ENCODE data around the gene HSPB1. TPM values are rescaled to one million over a fixed set of nuclear protein-coding genes. Genes with fewer than 3 reads are reported as not detected.
A peak's percentile ranks its signal among the peaks of the same experiment; 100 is the strongest.

The HSPB1 gene
- 10 to 100 TPM; 50.3 to 57.0 (median 53.8) TPM for total RNA-seq

GRCh38 chr7:76302347-76303201 lies at the start of gene HSPB1:
Gene HSPB1 (plus strand): TSS chr7:76302673. CDS start chr7:76302713, 40 bp downstream.
- Mint-ChIP-seq H3K4me1 (ENCODE audit: low read depth) (peaks cover 18% of the 10 kb centered on the region), H3K36me3 (ENCODE audit: insufficient read depth) (no peaks in the 10 kb centered on the region), H3K9me3 (no peaks in the 10 kb centered on the region), H3K27me3 (ENCODE audit: low read depth) (no peaks in the 10 kb centered on the region), H3K4me3 (peak within 1 kb of the TSS; percentile 86)
- ATAC-seq (peak; percentile 37 to 53), DNase-seq (peak; percentile 64)

GRCh38 chr7:76254781-76255180 lies 47.7 kb upstream of the HSPB1 start:
- ATAC-seq (no peak), DNase-seq (no peak)
- no peaks in the 10 kb centered on the region for H3K4me1 Mint-ChIP-seq (ENCODE audit: low read depth)
- peaks cover 23% of the 10 kb centered on the region for H3K27me3 Mint-ChIP-seq (ENCODE audit: low read depth)
- H3K9me3 Mint-ChIP-seq, result no peaks in the 10 kb centered on the region
- H3K36me3 Mint-ChIP-seq (ENCODE audit: insufficient read depth), result no peaks in the 10 kb centered on the region
- H3K4me3 Mint-ChIP-seq, result no peak overlapping the region

GRCh38 chr7:76257973-76258372 lies 44.5 kb upstream of the HSPB1 start:
- ATAC-seq (no peak), DNase-seq (no peak)
- Mint-ChIP-seq H3K4me3 (no peak overlapping the region), H3K36me3 (ENCODE audit: insufficient read depth) (no peaks in the 10 kb centered on the region), H3K4me1 (ENCODE audit: low read depth) (no peaks in the 10 kb centered on the region), H3K9me3 (no peaks in the 10 kb centered on the region), H3K27me3 (ENCODE audit: low read depth) (peaks cover 32% of the 10 kb centered on the region)

- Mint-ChIP-seq H3K9me3 (no peaks in the 10 kb centered on the region), H3K27me3 (ENCODE audit: low read depth) (peaks cover 39% of the 10 kb centered on the region), H3K36me3 (ENCODE audit: insufficient read depth) (no peaks in the 10 kb centered on the region), H3K4me1 (ENCODE audit: low read depth) (no peaks in the 10 kb centered on the region), H3K4me3 (no peak overlapping the region)
- DNase-seq, result no peak
- ATAC-seq, result no peak
Observed at GRCh38 chr7:76259124-76260093, 43.1 kb upstream of the HSPB1 start.

GRCh38 chr7:76260171-76260703 lies 42.2 kb upstream of the HSPB1 start:
- H3K9me3 Mint-ChIP-seq, result no peaks in the 10 kb centered on the region
- no peaks in the 10 kb centered on the region for H3K36me3 Mint-ChIP-seq (ENCODE audit: insufficient read depth)
- no peak overlapping the region for H3K4me3 Mint-ChIP-seq
- ATAC-seq (peak; percentile 61 to 70), DNase-seq (peak; percentile 23)
- peaks cover 47% of the 10 kb centered on the region for H3K27me3 Mint-ChIP-seq (ENCODE audit: low read depth)
- H3K4me1 Mint-ChIP-seq (ENCODE audit: low read depth), result no peaks in the 10 kb centered on the region

- Mint-ChIP-seq H3K27me3 (ENCODE audit: low read depth) (peaks cover 47% of the 10 kb centered on the region), H3K4me1 (ENCODE audit: low read depth) (no peaks in the 10 kb centered on the region), H3K9me3 (no peaks in the 10 kb centered on the region), H3K4me3 (no peak overlapping the region), H3K36me3 (ENCODE audit: insufficient read depth) (no peaks in the 10 kb centered on the region)
- ATAC-seq, result no peak
- no peak for DNase-seq
Observed at GRCh38 chr7:76261329-76261728, 41.1 kb upstream of the HSPB1 start.

- Mint-ChIP-seq H3K36me3 (ENCODE audit: insufficient read depth) (no peaks in the 10 kb centered on the region), H3K4me3 (no peak overlapping the region), H3K27me3 (ENCODE audit: low read depth) (peaks cover 49% of the 10 kb centered on the region), H3K4me1 (ENCODE audit: low read depth) (peaks cover 3% of the 10 kb centered on the region), H3K9me3 (no peaks in the 10 kb centered on the region)
- DNase-seq (no peak), ATAC-seq (no peak)
Observed at GRCh38 chr7:76261931-76262330, 40.5 kb upstream of the HSPB1 start.

- peak; percentile 43 to 44 for ATAC-seq
- peaks cover 47% of the 10 kb centered on the region for H3K27me3 Mint-ChIP-seq (ENCODE audit: low read depth)
Observed at GRCh38 chr7:76262683-76263402, 39.6 kb upstream of the HSPB1 start.

GRCh38 chr7:76265299-76265698 lies 37.2 kb upstream of the HSPB1 start:
- Mint-ChIP-seq H3K27me3 (ENCODE audit: low read depth) (peaks cover 46% of the 10 kb centered on the region), H3K4me1 (ENCODE audit: low read depth) (peaks cover 6% of the 10 kb centered on the region)
- no peak for ATAC-seq

More at GRCh38 chr7:76262683-76263402, 39.6 kb upstream of the HSPB1 start:
- Mint-ChIP-seq H3K36me3 (ENCODE audit: insufficient read depth) (no peaks in the 10 kb centered on the region), H3K4me1 (ENCODE audit: low read depth) (peaks cover 3% of the 10 kb centered on the region), H3K4me3 (no peak overlapping the region), H3K9me3 (no peaks in the 10 kb centered on the region)
- DNase-seq, result no peak

GRCh38 chr7:76267107-76267893 lies 35.2 kb upstream of the HSPB1 start:
- H3K27me3 Mint-ChIP-seq (ENCODE audit: low read depth), result peaks cover 40% of the 10 kb centered on the region
- no peaks in the 10 kb centered on the region for H3K9me3 Mint-ChIP-seq
- no peak for DNase-seq
- peaks cover 6% of the 10 kb centered on the region for H3K4me1 Mint-ChIP-seq (ENCODE audit: low read depth)
- ATAC-seq, result peak; percentile 48 to 51
- peak overlapping the region; percentile 29 for H3K4me3 Mint-ChIP-seq
- no peaks in the 10 kb centered on the region for H3K36me3 Mint-ChIP-seq (ENCODE audit: insufficient read depth)

More at GRCh38 chr7:76265299-76265698, 37.2 kb upstream of the HSPB1 start:
- H3K9me3 Mint-ChIP-seq, result no peaks in the 10 kb centered on the region
- no peaks in the 10 kb centered on the region for H3K36me3 Mint-ChIP-seq (ENCODE audit: insufficient read depth)
- DNase-seq, result no peak
- H3K4me3 Mint-ChIP-seq, result no peak overlapping the region

GRCh38 chr7:76267894-76268183 lies 34.6 kb upstream of the HSPB1 start:
- DNase-seq (no peak), ATAC-seq (no peak)
- Mint-ChIP-seq H3K36me3 (ENCODE audit: insufficient read depth) (no peaks in the 10 kb centered on the region), H3K9me3 (no peaks in the 10 kb centered on the region), H3K27me3 (ENCODE audit: low read depth) (peaks cover 38% of the 10 kb centered on the region), H3K4me3 (no peak overlapping the region), H3K4me1 (ENCODE audit: low read depth) (peaks cover 8% of the 10 kb centered on the region)

GRCh38 chr7:76268376-76268775 lies 34.1 kb upstream of the HSPB1 start:
- H3K4me1 Mint-ChIP-seq (ENCODE audit: low read depth), result peaks cover 12% of the 10 kb centered on the region
- H3K27me3 Mint-ChIP-seq (ENCODE audit: low read depth), result peaks cover 35% of the 10 kb centered on the region
- no peak for ATAC-seq
- DNase-seq, result no peak
- H3K4me3 Mint-ChIP-seq, result peak overlapping the region; percentile 6
- H3K9me3 Mint-ChIP-seq, result no peaks in the 10 kb centered on the region
- no peaks in the 10 kb centered on the region for H3K36me3 Mint-ChIP-seq (ENCODE audit: insufficient read depth)

- no peak overlapping the region for H3K4me3 Mint-ChIP-seq
- H3K4me1 Mint-ChIP-seq (ENCODE audit: low read depth), result peaks cover 15% of the 10 kb centered on the region
- H3K27me3 Mint-ChIP-seq (ENCODE audit: low read depth), result peaks cover 32% of the 10 kb centered on the region
- no peak for ATAC-seq
- DNase-seq, result no peak
- no peaks in the 10 kb centered on the region for H3K36me3 Mint-ChIP-seq (ENCODE audit: insufficient read depth)
- H3K9me3 Mint-ChIP-seq, result no peaks in the 10 kb centered on the region
Observed at GRCh38 chr7:76269895-76270294, 32.6 kb upstream of the HSPB1 start.

Measured in activated T-cell treated with anti-CD3 and anti-CD28 coated beads, Interleukin-2, amount 50 U/mL, for 4 hours (primary cell).